Breast epithelium (tissue), 3 donors: ENCODE data around the gene OBP2A.

Experiments used
- POLR2A ChIP-seq: fragments of 450-650 bp; IDR thresholded peaks from one replicate; pipeline ENCODE4 v1.6.1; 2016; ENCODE audit warnings: antibody characterized with exemption, mild to moderate bottlenecking, moderate library complexity
- POLR2AphosphoS5 ChIP-seq, 3 donors: sonication (generic); formaldehyde crosslinking; IDR thresholded peaks; one replicate each; pipeline ENCODE4 v1.6.1; 2017; ENCODE audit warnings: antibody characterized with exemption in 3 of 3
- TF ChIP-seq, protein P1 (sequence below), 3 donors: fragments of 450-650 bp; IDR thresholded peaks; one replicate each; pipeline ENCODE4 v1.5.1; 2016 to 2017; ENCODE audit warnings: antibody characterized with exemption in 3 of 3, mild to moderate bottlenecking in 3 of 3, moderate library complexity in 3 of 3

- TF ChIP-seq, protein P1, sequence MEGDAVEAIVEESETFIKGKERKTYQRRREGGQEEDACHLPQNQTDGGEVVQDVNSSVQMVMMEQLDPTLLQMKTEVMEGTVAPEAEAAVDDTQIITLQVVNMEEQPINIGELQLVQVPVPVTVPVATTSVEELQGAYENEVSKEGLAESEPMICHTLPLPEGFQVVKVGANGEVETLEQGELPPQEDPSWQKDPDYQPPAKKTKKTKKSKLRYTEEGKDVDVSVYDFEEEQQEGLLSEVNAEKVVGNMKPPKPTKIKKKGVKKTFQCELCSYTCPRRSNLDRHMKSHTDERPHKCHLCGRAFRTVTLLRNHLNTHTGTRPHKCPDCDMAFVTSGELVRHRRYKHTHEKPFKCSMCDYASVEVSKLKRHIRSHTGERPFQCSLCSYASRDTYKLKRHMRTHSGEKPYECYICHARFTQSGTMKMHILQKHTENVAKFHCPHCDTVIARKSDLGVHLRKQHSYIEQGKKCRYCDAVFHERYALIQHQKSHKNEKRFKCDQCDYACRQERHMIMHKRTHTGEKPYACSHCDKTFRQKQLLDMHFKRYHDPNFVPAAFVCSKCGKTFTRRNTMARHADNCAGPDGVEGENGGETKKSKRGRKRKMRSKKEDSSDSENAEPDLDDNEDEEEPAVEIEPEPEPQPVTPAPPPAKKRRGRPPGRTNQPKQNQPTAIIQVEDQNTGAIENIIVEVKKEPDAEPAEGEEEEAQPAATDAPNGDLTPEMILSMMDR (IDR thresholded peaks at IDR 0.05): no peak
- TF ChIP-seq POLR2A (no peak), POLR2AphosphoS5 (IDR thresholded peaks at IDR 0.05) (no peak)
Observed at GRCh38 chr9:135552698-135553171, 6.8 kb downstream of the OBP2A start.
